Liver (tissue), 9 donors: ENCODE measurements around the gene FRMD4A. TPM values are rescaled to one million over a fixed set of nuclear protein-coding genes. Genes with fewer than 3 reads are reported as not detected.

ENCODE experiments used
- DNase-seq: peaks from one replicate; pipeline ENCODE4 v3.0.0-alpha.2; 2017; ENCODE audit warnings: low spot score
- H3K27ac ChIP-seq, 2 donors: one replicate each; pipeline ENCODE4 v1.7.0; 2013; ENCODE audit warnings: inconsistent platforms in 2 of 2, low read length in 2 of 2, control low read depth in 1 of 2, low read depth in 1 of 2, mild to moderate bottlenecking in 1 of 2
- H3K27me3 ChIP-seq, 4 donors: one replicate each; pipeline versions ENCODE4 v1.6.1 to v1.7.0; 2013; ENCODE audit warnings: low read length in 3 of 4, inconsistent platforms in 1 of 4, mild to moderate bottlenecking in 1 of 4, moderate library complexity in 1 of 4; ENCODE audit not compliant: control insufficient read depth in 4 of 4, insufficient read depth in 4 of 4
- H3K36me3 ChIP-seq, 4 donors: one replicate each; pipeline versions ENCODE4 v1.6.1 to v1.7.0; 2013; ENCODE audit warnings: low read length in 3 of 4, mild to moderate bottlenecking in 3 of 4, low read depth in 1 of 4, moderate library complexity in 1 of 4; ENCODE audit not compliant: control insufficient read depth in 4 of 4, insufficient read depth in 3 of 4
- H3K4me1 ChIP-seq, 4 donors: one replicate each; pipeline versions ENCODE4 v1.6.1 to v1.7.0; 2013; ENCODE audit warnings: low read length in 3 of 4, mild to moderate bottlenecking in 3 of 4, moderate library complexity in 1 of 4; ENCODE audit not compliant: control insufficient read depth in 4 of 4, insufficient read depth in 4 of 4
- H3K4me3 ChIP-seq, 3 donors: one replicate each; pipeline versions ENCODE4 v1.6.1 to v1.7.0; 2013; ENCODE audit warnings: low read length in 3 of 3, control low read depth in 1 of 3, low read depth in 1 of 3, mild to moderate bottlenecking in 1 of 3
- H3K9ac ChIP-seq, 2 donors: one replicate each; pipeline ENCODE4 v1.7.0; 2013; ENCODE audit warnings: low read length in 2 of 2, mild to moderate bottlenecking in 2 of 2, moderate library complexity in 2 of 2, control low read depth in 1 of 2, low read depth in 1 of 2
- H3K9me3 ChIP-seq, 4 donors: one replicate each; pipeline versions ENCODE4 v1.6.1 to v1.7.0; 2013; ENCODE audit warnings: low read length in 3 of 4; ENCODE audit not compliant: control insufficient read depth in 4 of 4
- EGR1 ChIP-seq, 2 donors: IDR thresholded peaks; 2 replicates each; pipeline ENCODE4 v1.6.1; 2016 to 2018; ENCODE audit warnings: antibody characterized with exemption in 2 of 2, low read depth in 2 of 2
- FOXA1 ChIP-seq: IDR thresholded peaks from 2 replicates; pipeline ENCODE4 v1.6.1; 2016; ENCODE audit warnings: antibody characterized with exemption
- FOXA2 ChIP-seq: IDR thresholded peaks from 2 replicates; pipeline ENCODE4 v1.6.1; 2016; ENCODE audit warnings: antibody characterized with exemption
- GABPA ChIP-seq, 2 donors: IDR thresholded peaks in 1 of 2; conservative IDR thresholded peaks in 1 of 2; 2 replicates each; pipeline ENCODE4 v1.6.1; 2016; ENCODE audit warnings: antibody characterized with exemption in 2 of 2, mild to moderate bottlenecking in 1 of 2, moderate library complexity in 1 of 2
- HNF4A ChIP-seq, 2 donors: conservative IDR thresholded peaks; 2 replicates each; pipeline ENCODE4 v1.6.1; 2016; ENCODE audit warnings: antibody characterized with exemption in 2 of 2, mild to moderate bottlenecking in 2 of 2
- HNF4G ChIP-seq: IDR thresholded peaks from 2 replicates; pipeline ENCODE4 v1.6.1; 2016; ENCODE audit warnings: antibody characterized with exemption
- NR2F2 ChIP-seq: IDR thresholded peaks from 2 replicates; pipeline ENCODE4 v1.6.1; 2016; ENCODE audit warnings: antibody characterized with exemption
- RAD21 ChIP-seq, 2 donors: IDR thresholded peaks; 2 replicates each; pipeline ENCODE4 v1.6.1; 2016; ENCODE audit warnings: antibody characterized with exemption in 2 of 2, mild to moderate bottlenecking in 2 of 2
- REST ChIP-seq: IDR thresholded peaks from 2 replicates; pipeline ENCODE4 v1.6.1; 2016; ENCODE audit warnings: antibody characterized with exemption, mild to moderate bottlenecking
- RXRA ChIP-seq, 2 donors: IDR thresholded peaks; 2 replicates each; pipeline ENCODE4 v1.6.1; 2017 to 2018; ENCODE audit warnings: antibody characterized with exemption in 2 of 2, mild to moderate bottlenecking in 1 of 2
- SP1 ChIP-seq: IDR thresholded peaks from 2 replicates; pipeline ENCODE4 v1.6.1; 2018; ENCODE audit warnings: antibody characterized with exemption, mild to moderate bottlenecking
- TAF1 ChIP-seq: conservative IDR thresholded peaks from 2 replicates; pipeline ENCODE4 v1.6.1; 2016; ENCODE audit warnings: antibody characterized with exemption, mild to moderate bottlenecking
- YY1 ChIP-seq: IDR thresholded peaks from 2 replicates; pipeline ENCODE4 v1.6.1; 2016; ENCODE audit warnings: antibody characterized with exemption, mild to moderate bottlenecking
- WGBS: extraction: QIAGEN DNeasy Blood & Tissue Kit; methylation state at CpG from one replicate; pipeline ENCODE4 v1.1.7; 2013; 5-methylcytosine and 5-hydroxymethylcytosine counted together
- polyA plus RNA-seq, 2 donors: library from polyadenylated mRNA; stranded (reverse) in 1 of 2; unstranded in 1 of 2; fragments of 200-250 nt in 1 of 2; fragments of >200 nt in 1 of 2; fragmentation: Nextera tagmentation in 1 of 2; extraction: Ambion mirVana in 1 of 2; gene quantifications; one replicate each; pipeline versions ENCODE4 v1.2.1 to v1.2.3, GENCODE V29; 2013 to 2015
- total RNA-seq, 2 donors: library from RNA; depleted of rRNA; stranded (reverse); fragments of >200 nt; gene quantifications; one replicate each; pipeline ENCODE4 v1.2.3, GENCODE V29; 2014
- TF ChIP-seq, protein P1 (sequence below): IDR thresholded peaks from 2 replicates; pipeline ENCODE4 v1.6.1; 2016; ENCODE audit warnings: antibody characterized with exemption
- TF ChIP-seq, protein P2 (sequence below): IDR thresholded peaks from 2 replicates; pipeline ENCODE4 v1.6.1; 2016; ENCODE audit warnings: antibody characterized with exemption
- TF ChIP-seq, protein P3 (sequence below): fragments of 150-350 bp; IDR thresholded peaks from 2 replicates; pipeline ENCODE4 v1.5.1; 2017; ENCODE audit warnings: improper control_type of control experiment, low read depth, low read length; ENCODE audit not compliant: missing input control
- donor health status: healthy.
- donor health status: healthy.
- donor health status: healthy.
- donor health status: healthy.
- donor health status: healthy.

The FRMD4A gene
- total and polyA plus RNA-seq, 4 donors: 8.2 to 34.3 (median 13.1) TPM

DNA sequence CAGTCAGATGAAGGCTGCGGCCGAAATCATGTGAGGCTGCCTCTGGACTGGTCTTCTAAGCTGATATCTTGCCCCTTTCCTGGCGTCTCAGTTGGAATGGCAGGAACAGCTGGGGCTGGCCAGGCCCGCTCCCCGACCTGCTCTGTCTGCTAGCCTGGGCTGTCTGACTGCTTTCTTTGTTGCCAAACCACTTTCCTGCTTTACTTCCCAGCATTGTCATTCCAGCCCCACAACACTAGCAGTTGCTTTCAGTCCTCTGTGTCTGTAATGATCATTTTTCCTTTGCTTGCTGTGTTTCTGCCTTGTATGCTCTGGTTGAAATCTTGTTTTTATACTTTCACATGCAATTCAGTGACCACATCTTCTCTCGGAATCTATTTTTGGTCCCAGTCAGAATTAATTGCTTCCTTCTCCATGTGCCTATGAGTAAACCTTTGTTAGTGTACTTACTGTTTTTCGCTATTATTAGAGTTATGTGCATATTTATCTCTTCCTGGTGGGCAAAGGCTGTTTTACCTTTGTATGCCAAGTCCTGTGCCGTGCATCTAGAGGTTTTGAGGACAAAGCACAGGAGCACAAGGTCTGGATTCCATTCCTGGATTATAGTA is 722.4 kb downstream of the FRMD4A start:
- no peak overlapping the region for H3K4me3 ChIP-seq
- H3K9me3 ChIP-seq: no peaks in the 10 kb centered on the region
- no peak overlapping the region for H3K9ac ChIP-seq
- H3K36me3 ChIP-seq: peaks cover 5 to 35% (median 26%) of the 10 kb centered on the region in 4 donors
- no peak overlapping the region for H3K27ac ChIP-seq
- no peaks in the 10 kb centered on the region for H3K27me3 ChIP-seq
- H3K4me1 ChIP-seq: no peaks in the 10 kb centered on the region
- TF ChIP-seq, protein P1, sequence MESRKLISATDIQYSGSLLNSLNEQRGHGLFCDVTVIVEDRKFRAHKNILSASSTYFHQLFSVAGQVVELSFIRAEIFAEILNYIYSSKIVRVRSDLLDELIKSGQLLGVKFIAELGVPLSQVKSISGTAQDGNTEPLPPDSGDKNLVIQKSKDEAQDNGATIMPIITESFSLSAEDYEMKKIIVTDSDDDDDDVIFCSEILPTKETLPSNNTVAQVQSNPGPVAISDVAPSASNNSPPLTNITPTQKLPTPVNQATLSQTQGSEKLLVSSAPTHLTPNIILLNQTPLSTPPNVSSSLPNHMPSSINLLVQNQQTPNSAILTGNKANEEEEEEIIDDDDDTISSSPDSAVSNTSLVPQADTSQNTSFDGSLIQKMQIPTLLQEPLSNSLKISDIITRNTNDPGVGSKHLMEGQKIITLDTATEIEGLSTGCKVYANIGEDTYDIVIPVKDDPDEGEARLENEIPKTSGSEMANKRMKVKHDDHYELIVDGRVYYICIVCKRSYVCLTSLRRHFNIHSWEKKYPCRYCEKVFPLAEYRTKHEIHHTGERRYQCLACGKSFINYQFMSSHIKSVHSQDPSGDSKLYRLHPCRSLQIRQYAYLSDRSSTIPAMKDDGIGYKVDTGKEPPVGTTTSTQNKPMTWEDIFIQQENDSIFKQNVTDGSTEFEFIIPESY: no peak
- TF ChIP-seq YY1: no peak
- TF ChIP-seq TAF1: no peak
- TF ChIP-seq FOXA2: no peak
- no peak for TF ChIP-seq HNF4A (conservative IDR thresholded peaks at IDR 0.05)
- TF ChIP-seq NR2F2: no peak
- TF ChIP-seq SP1: no peak
- no peak for TF ChIP-seq REST
- TF ChIP-seq RAD21 (IDR thresholded peaks at IDR 0.05): no peak
- TF ChIP-seq GABPA (IDR thresholded peaks at IDR 0.05 in 1 of 2, conservative IDR thresholded peaks at IDR 0.05 in 1 of 2): no peak
- TF ChIP-seq, protein P2, sequence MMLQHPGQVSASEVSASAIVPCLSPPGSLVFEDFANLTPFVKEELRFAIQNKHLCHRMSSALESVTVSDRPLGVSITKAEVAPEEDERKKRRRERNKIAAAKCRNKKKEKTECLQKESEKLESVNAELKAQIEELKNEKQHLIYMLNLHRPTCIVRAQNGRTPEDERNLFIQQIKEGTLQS: no peak
- TF ChIP-seq FOXA1: no peak
- TF ChIP-seq HNF4G: no peak
- TF ChIP-seq, protein P3, sequence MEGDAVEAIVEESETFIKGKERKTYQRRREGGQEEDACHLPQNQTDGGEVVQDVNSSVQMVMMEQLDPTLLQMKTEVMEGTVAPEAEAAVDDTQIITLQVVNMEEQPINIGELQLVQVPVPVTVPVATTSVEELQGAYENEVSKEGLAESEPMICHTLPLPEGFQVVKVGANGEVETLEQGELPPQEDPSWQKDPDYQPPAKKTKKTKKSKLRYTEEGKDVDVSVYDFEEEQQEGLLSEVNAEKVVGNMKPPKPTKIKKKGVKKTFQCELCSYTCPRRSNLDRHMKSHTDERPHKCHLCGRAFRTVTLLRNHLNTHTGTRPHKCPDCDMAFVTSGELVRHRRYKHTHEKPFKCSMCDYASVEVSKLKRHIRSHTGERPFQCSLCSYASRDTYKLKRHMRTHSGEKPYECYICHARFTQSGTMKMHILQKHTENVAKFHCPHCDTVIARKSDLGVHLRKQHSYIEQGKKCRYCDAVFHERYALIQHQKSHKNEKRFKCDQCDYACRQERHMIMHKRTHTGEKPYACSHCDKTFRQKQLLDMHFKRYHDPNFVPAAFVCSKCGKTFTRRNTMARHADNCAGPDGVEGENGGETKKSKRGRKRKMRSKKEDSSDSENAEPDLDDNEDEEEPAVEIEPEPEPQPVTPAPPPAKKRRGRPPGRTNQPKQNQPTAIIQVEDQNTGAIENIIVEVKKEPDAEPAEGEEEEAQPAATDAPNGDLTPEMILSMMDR: no peak
- no peak for TF ChIP-seq EGR1 (IDR thresholded peaks at IDR 0.05; ENCODE audit: low read depth in 2 of 2)
- TF ChIP-seq RXRA (IDR thresholded peaks at IDR 0.05): no peak
- 90% methylated on average over 8 of the region's 8 CpGs for WGBS
- no peak for DNase-seq
